CMK (cell line): ENCODE measurements around the gene EIF5A2.

Experiments
- DNase-seq: peaks from one replicate; pipeline ENCODE4 v3.0.0-alpha.2; 2010; ENCODE audit warnings: low read depth

EIF5A2 gene

GRCh38 chr3:170852324-170852723 is 56.1 kb downstream of the EIF5A2 start:
- no peak for DNase-seq

GRCh38 chr3:170848292-170848917 is 60.0 kb downstream of the EIF5A2 start:
- no peak for DNase-seq

GRCh38 chr3:170844377-170844776 is 64.1 kb downstream of the EIF5A2 start:
- no peak for DNase-seq

GRCh38 chr3:170840291-170840859 is 68.1 kb downstream of the EIF5A2 start:
- DNase-seq: no peak

GRCh38 chr3:170839518-170840100 is 68.8 kb downstream of the EIF5A2 start:
- DNase-seq: no peak
